ENCODE results near the gene GYG1. TPM values are rescaled to one million over a fixed set of nuclear protein-coding genes. Genes with fewer than 3 reads are reported as not detected.

The GYG1 gene
- total RNA-seq, 1 donor from 2014 or later = 48.1 TPM

GRCh38 chr3:148951599-148952361, 39.6 kb upstream of the GYG1 start:
- peaks cover 33% of the 10 kb centered on the region for H3K4me1 Mint-ChIP-seq (ENCODE audit: low read depth)
- H3K9me3 Mint-ChIP-seq (ENCODE audit: low read depth) = no peaks in the 10 kb centered on the region
- TF ChIP-seq CTCF (IDR thresholded peaks at IDR 0.05) = no peak
- DNase-seq (ENCODE audit: low spot score) = no peak
- no peak overlapping the region for H3K4me3 Mint-ChIP-seq (ENCODE audit: unreplicated experiment)
- no peaks in the 10 kb centered on the region for H3K36me3 Mint-ChIP-seq (ENCODE audit: low read depth)
- no peak overlapping the region for H3K27ac Mint-ChIP-seq (ENCODE audit: unreplicated experiment)
- H3K27me3 Mint-ChIP-seq (ENCODE audit: low read depth) = no peaks in the 10 kb centered on the region

GRCh38 chr3:148953094-148953493, 38.2 kb upstream of the GYG1 start:
- no peak for DNase-seq (ENCODE audit: low spot score)
- Mint-ChIP-seq H3K9me3 (ENCODE audit: low read depth) (no peaks in the 10 kb centered on the region), H3K27me3 (ENCODE audit: low read depth) (no peaks in the 10 kb centered on the region), H3K4me3 (ENCODE audit: unreplicated experiment) (no peak overlapping the region), H3K36me3 (ENCODE audit: low read depth) (no peaks in the 10 kb centered on the region), H3K27ac (ENCODE audit: unreplicated experiment) (no peak overlapping the region), H3K4me1 (ENCODE audit: low read depth) (peaks cover 36% of the 10 kb centered on the region)
- no peak for TF ChIP-seq CTCF (IDR thresholded peaks at IDR 0.05)

- Mint-ChIP-seq H3K36me3 (ENCODE audit: low read depth) (no peaks in the 10 kb centered on the region), H3K27me3 (ENCODE audit: low read depth) (no peaks in the 10 kb centered on the region), H3K9me3 (ENCODE audit: low read depth) (no peaks in the 10 kb centered on the region), H3K27ac (ENCODE audit: unreplicated experiment) (no peak overlapping the region), H3K4me1 (ENCODE audit: low read depth) (peaks cover 36% of the 10 kb centered on the region), H3K4me3 (ENCODE audit: unreplicated experiment) (no peak overlapping the region)
- no peak for TF ChIP-seq CTCF (IDR thresholded peaks at IDR 0.05)
- DNase-seq (ENCODE audit: low spot score) = no peak
Measured at GRCh38 chr3:148954981-148955380, 36.4 kb upstream of the GYG1 start.

GRCh38 chr3:148955544-148956346, 35.6 kb upstream of the GYG1 start:
- TF ChIP-seq CTCF (IDR thresholded peaks at IDR 0.05) = peak; percentile 88
- no peaks in the 10 kb centered on the region for H3K36me3 Mint-ChIP-seq (ENCODE audit: low read depth)
- no peaks in the 10 kb centered on the region for H3K27me3 Mint-ChIP-seq (ENCODE audit: low read depth)
- peaks cover 30% of the 10 kb centered on the region for H3K4me1 Mint-ChIP-seq (ENCODE audit: low read depth)
- no peak for DNase-seq (ENCODE audit: low spot score)
- peak overlapping the region; percentile 93 for H3K27ac Mint-ChIP-seq (ENCODE audit: unreplicated experiment)
- H3K4me3 Mint-ChIP-seq (ENCODE audit: unreplicated experiment) = no peak overlapping the region
- no peaks in the 10 kb centered on the region for H3K9me3 Mint-ChIP-seq (ENCODE audit: low read depth)

GRCh38 chr3:148957586-148957985, 33.8 kb upstream of the GYG1 start:
- no peak for DNase-seq (ENCODE audit: low spot score)
- Mint-ChIP-seq H3K27ac (ENCODE audit: unreplicated experiment) (no peak overlapping the region), H3K27me3 (ENCODE audit: low read depth) (no peaks in the 10 kb centered on the region), H3K36me3 (ENCODE audit: low read depth) (no peaks in the 10 kb centered on the region), H3K9me3 (ENCODE audit: low read depth) (no peaks in the 10 kb centered on the region), H3K4me1 (ENCODE audit: low read depth) (peaks cover 25% of the 10 kb centered on the region), H3K4me3 (ENCODE audit: unreplicated experiment) (no peak overlapping the region)
- TF ChIP-seq CTCF (IDR thresholded peaks at IDR 0.05) = peak; percentile 43

Data from chondrocyte (in vitro differentiated cells).